Psoas muscle (tissue), 8 donors: Measurements from ENCODE around the gene WNT8B. TPM values are rescaled to one million over a fixed set of nuclear protein-coding genes. Genes with fewer than 3 reads are reported as not detected.

Source experiments
- ATAC-seq, 4 donors: fragments of 200-7000 bp; cut with Tn5 transposase; one replicate each; pipeline ENCODE4 v1.9.1; 2020; ENCODE audit warnings: moderate library complexity in 3 of 4, mild to moderate bottlenecking in 2 of 4
- DNase-seq, 2 donors: peaks; one replicate each; pipeline ENCODE4 v3.0.0-alpha.2; 2020
- H3K27ac ChIP-seq: fragments of 200-600 bp; one replicate; pipeline ENCODE4 v1.8.0; 2022
- H3K27me3 ChIP-seq, 3 donors: fragments of 200-600 bp in 1 of 3; one replicate each; pipeline versions ENCODE4 v1.6.1 to v1.8.0; 2013 to 2022; ENCODE audit warnings: low read length in 2 of 3, mild to moderate bottlenecking in 2 of 3, moderate library complexity in 1 of 3; ENCODE audit not compliant: insufficient read depth in 3 of 3
- H3K36me3 ChIP-seq, 2 donors: fragments of 200-600 bp in 1 of 2; one replicate each; pipeline versions ENCODE4 v1.6.1 to v1.8.0; 2013 to 2022; ENCODE audit warnings: low read depth in 1 of 2, mild to moderate bottlenecking in 1 of 2, moderate library complexity in 1 of 2; ENCODE audit not compliant: insufficient read depth in 1 of 2
- H3K4me1 ChIP-seq: fragments of 200-600 bp; one replicate; pipeline ENCODE4 v1.8.0; 2022
- H3K4me3 ChIP-seq: fragments of 200-600 bp; one replicate; pipeline ENCODE4 v1.8.0; 2022; ENCODE audit warnings: mild to moderate bottlenecking
- H3K9me3 ChIP-seq: fragments of 200-600 bp; one replicate; pipeline ENCODE4 v1.8.0; 2022
- WGBS, 3 donors: extraction: QIAGEN DNeasy Blood & Tissue Kit; methylation state at CpG; one replicate each; pipeline versions ENCODE4 v1.1.6 to v1.1.7; 2013; 5-methylcytosine and 5-hydroxymethylcytosine counted together
- intact Hi-C, 2 donors: fragments of 100-400 bp; cut with DNase I; formaldehyde crosslinking; loops; one replicate each; pipeline versions ENCODE4 v1.11.0 to v1.14.2; 2022
- polyA plus RNA-seq, 3 donors: library from polyadenylated mRNA; stranded (reverse); fragments of 200-250 nt; gene quantifications; one replicate each; pipeline ENCODE4 v1.2.3, GENCODE V29; 2013
- total RNA-seq, 4 donors: library from RNA; stranded (reverse); fragmentation: NEBNext Ultra II Directional in 2 of 4; extraction: Animal tissue kit (Norgen Biotek cat#: 25700) in 2 of 4; gene quantifications; one replicate each; pipeline versions ENCODE4 v1.2.1 to v1.2.4, GENCODE V29; 2021 to 2023
- TF ChIP-seq, protein P1 (sequence below): fragments of 200-600 bp; IDR thresholded peaks from one replicate; pipeline ENCODE4 v1.8.0; 2022; ENCODE audit warnings: antibody characterized with exemption
- donor health status: healthy with polysubstance abuse.
- donor health status: DM: no; HTN: no; CAD: no; lungs with moderate emphysema.
- donor health status: Bipolar disorder and iron deficiency.
- donor health status: healthy.
- donor health status: DM: yes; HTN: yes; CAD: no.
- donor health status: DM: no; HTN: no; CAD: no.
- donor health status: DM: no; HTN: no; CAD: no.
- donor health status: DM: yes; HTN: yes; CAD: no.

WNT8B gene
- total and polyA plus RNA-seq, 7 donors: not detected

GRCh38 chr10:100446130-100446761, 16.6 kb upstream of the WNT8B start:
- H3K4me1 ChIP-seq: no peaks in the 10 kb centered on the region
- no peak overlapping the region for H3K4me3 ChIP-seq
- no peaks in the 10 kb centered on the region for H3K36me3 ChIP-seq
- no peak overlapping the region for H3K27ac ChIP-seq
- DNase-seq (no peak), ATAC-seq (no peak)
- H3K27me3 ChIP-seq: no peaks in the 10 kb centered on the region
- intact Hi-C loops: no loop called here
- no peaks in the 10 kb centered on the region for H3K9me3 ChIP-seq
- TF ChIP-seq, protein P1, sequence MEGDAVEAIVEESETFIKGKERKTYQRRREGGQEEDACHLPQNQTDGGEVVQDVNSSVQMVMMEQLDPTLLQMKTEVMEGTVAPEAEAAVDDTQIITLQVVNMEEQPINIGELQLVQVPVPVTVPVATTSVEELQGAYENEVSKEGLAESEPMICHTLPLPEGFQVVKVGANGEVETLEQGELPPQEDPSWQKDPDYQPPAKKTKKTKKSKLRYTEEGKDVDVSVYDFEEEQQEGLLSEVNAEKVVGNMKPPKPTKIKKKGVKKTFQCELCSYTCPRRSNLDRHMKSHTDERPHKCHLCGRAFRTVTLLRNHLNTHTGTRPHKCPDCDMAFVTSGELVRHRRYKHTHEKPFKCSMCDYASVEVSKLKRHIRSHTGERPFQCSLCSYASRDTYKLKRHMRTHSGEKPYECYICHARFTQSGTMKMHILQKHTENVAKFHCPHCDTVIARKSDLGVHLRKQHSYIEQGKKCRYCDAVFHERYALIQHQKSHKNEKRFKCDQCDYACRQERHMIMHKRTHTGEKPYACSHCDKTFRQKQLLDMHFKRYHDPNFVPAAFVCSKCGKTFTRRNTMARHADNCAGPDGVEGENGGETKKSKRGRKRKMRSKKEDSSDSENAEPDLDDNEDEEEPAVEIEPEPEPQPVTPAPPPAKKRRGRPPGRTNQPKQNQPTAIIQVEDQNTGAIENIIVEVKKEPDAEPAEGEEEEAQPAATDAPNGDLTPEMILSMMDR: no peak
- 37 to 42% (median 40%) methylated on average over 4 of the region's 4 CpGs for WGBS, 3 donors

DNA sequence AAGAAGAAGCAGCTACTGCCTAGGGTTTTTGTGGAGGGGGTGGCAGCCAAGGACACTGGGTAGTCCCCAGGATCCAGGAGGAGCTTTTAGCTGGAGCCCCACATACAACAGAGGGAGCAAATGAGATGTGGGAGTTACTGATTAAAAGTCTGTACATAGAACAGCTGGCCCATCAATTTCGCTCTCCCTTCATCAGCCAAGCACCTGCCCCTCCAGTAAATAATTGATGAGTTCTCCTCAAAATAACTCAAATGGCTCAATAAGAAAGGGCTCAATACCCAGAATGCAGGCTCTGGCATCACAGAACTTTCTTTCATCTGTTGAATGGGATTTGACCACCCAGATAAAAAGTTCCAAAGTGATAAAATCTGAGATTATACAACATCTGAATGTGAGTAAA, 15.1 kb upstream of the WNT8B start:
- H3K4me1 ChIP-seq: no peaks in the 10 kb centered on the region
- TF ChIP-seq, protein P1: no peak
- no peak overlapping the region for H3K27ac ChIP-seq
- DNase-seq (no peak), ATAC-seq (no peak)
- no peak overlapping the region for H3K4me3 ChIP-seq
- intact Hi-C loops: no loop called here
- H3K36me3 ChIP-seq: no peaks in the 10 kb centered on the region
- WGBS, 3 donors: 62 to 84% (median 80%) methylated on average over 1 of the region's 1 CpG
- peaks cover 0 to 5% (median 0%) of the 10 kb centered on the region in 3 donors for H3K27me3 ChIP-seq
- H3K9me3 ChIP-seq: no peaks in the 10 kb centered on the region

DNA sequence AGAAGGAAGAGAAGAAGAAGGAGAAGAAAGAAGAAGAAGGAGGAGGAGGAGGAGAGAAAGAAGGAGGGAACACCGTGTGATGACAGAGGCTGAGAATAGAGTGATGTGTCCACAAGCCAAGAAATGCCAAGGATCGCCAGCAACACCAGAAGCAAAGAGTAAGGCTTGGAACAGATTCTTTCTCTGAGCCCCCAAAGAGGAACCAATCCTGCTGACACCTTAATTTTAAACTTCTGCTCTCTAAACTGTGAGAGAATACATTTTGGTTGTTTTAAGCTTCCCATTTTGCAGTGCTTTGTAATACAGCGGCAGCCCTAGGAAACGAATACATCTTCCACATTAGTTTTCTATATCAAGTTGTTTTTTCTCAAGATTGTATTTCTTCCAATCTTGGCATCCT, 13.9 kb upstream of the WNT8B start:
- Histone ChIP-seq H3K4me3 (no peak overlapping the region), H3K36me3 (no peaks in the 10 kb centered on the region), H3K27me3 (peaks cover 0 to 5% (median 0%) of the 10 kb centered on the region in 3 donors), H3K9me3 (no peaks in the 10 kb centered on the region), H3K4me1 (no peaks in the 10 kb centered on the region), H3K27ac (no peak overlapping the region)
- TF ChIP-seq, protein P1: no peak
- 77 to 85% (median 84%) methylated on average over 4 of the region's 4 CpGs for WGBS, 3 donors
- DNase-seq: no peak
- intact Hi-C loops: no loop called here
- ATAC-seq: no peak

GRCh38 chr10:100468322-100468721, 5.5 kb downstream of the WNT8B start:
- intact Hi-C loops: no loop called here
- H3K27ac ChIP-seq: no peak overlapping the region
- H3K4me1 ChIP-seq: no peaks in the 10 kb centered on the region
- 61 to 63% (median 61%) methylated on average over 5 of the region's 5 CpGs for WGBS, 3 donors
- no peaks in the 10 kb centered on the region for H3K9me3 ChIP-seq
- H3K36me3 ChIP-seq: no peaks in the 10 kb centered on the region
- ATAC-seq: no peak
- no peak for DNase-seq
- TF ChIP-seq, protein P1: no peak
- H3K4me3 ChIP-seq: no peak overlapping the region
- no peaks in the 10 kb centered on the region for H3K27me3 ChIP-seq

- DNase-seq (no peak), ATAC-seq (no peak)
- Histone ChIP-seq H3K4me3 (no peak overlapping the region), H3K36me3 (no peaks in the 10 kb centered on the region), H3K27me3 (no peaks in the 10 kb centered on the region), H3K9me3 (no peaks in the 10 kb centered on the region), H3K27ac (no peak overlapping the region), H3K4me1 (no peaks in the 10 kb centered on the region)
- intact Hi-C loops: no loop called here
- TF ChIP-seq, protein P1: no peak
Measured at GRCh38 chr10:100468978-100469377, 6.2 kb downstream of the WNT8B start.
